GM20431 (cell line): ENCODE measurements around the gene MUCL3.
"Not testable (repeated sequence)": the region's sequence is repeated elsewhere in the genome, so short reads cannot be mapped to it uniquely, and the experiment has no call there.

ENCODE experiments used
- in situ Hi-C: fragments of 300-500 bp; cut with MseI, MboI; formaldehyde crosslinking; loops from one replicate; pipeline ENCODE4 v1.15.0; 2020; ENCODE audit warnings: low sequenced_read_pairs; ENCODE audit not compliant: unreplicated experiment

MUCL3 gene

GRCh38 chr6:30969171-30969570 lies 28.4 kb downstream of the MUCL3 start:
- in situ Hi-C loops: not testable (repeated sequence)

- in situ Hi-C loops: no loop called here
These were observed 30.2 kb downstream of the MUCL3 start for GRCh38 chr6:30970946-30971345.

GRCh38 chr6:30972816-30973215 lies 32.0 kb downstream of the MUCL3 start:
- in situ Hi-C loops: no loop called here

DNA sequence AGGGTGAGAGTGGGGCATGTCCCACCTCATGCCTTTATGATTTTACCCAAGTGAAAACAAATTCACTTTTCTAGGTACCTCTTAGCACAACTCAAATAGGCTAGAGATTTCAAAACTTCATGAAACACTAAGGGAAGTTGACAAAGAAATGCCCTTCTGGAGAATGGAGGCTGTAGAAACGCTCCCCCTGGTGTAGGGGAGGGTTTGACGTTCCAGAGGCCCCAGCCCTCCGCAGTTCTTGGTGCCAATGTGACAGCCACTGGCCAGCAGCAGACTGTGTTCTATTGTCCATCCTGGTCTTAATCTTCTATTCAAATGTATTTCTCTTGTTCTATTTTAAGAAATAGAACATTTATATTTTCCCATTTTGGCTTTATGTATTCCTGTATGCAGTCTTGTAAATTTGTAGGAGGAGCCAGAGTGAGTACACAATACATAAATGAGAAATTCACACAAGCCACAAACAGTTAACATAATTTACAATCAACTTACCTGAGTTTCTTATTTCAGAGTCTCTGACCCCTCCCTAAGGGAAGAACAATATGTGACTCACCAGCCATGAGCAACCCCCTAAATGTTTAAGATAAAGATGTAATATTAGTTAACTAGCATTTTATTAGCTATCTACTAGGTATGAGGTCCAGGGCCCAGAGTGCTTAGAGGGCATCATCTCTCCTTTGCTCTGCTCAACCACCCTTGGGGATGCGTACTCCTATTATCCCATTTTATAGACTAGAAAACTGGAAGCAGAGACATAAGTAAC lies 33.9 kb downstream of the MUCL3 start:
- in situ Hi-C loops: no loop called here

DNA sequence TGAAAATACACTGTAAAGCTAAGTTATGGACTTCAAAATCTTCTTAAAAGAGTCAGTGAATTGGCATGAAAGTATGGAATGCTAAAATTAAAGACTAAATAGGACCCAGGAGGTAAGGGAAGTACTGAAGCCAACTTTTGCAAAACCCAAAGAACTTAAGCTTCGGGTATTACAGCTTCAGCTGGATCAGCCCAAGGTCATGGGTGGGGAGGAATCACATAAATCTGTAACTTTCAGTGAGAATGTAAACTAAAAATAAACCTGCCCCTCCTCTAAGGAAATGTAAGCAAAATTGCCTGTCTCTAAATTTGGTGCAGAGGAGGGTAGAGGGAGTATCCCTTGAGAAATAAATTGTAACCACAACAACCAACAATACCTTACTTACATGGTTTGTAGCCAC lies 38.4 kb downstream of the MUCL3 start:
- in situ Hi-C loops: no loop called here

DNA sequence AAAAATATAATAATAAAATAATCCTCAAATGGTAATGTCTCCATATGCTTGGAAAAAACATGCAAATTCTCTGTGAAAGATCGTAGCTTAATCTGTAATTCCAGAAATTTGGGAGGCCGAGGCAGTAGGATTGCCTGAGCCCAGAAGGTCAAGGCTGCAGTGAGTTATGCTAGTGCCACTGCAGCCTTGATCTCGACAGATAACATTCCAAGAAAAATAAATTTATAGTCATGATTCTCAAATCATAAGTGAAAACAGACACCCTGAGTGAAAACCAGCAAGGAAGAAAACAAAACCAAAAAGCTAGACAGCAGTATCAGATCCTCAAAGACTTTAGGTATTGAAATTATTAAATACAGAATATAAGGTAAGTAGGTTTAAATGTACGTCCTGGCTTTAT lies 38.9 kb downstream of the MUCL3 start:
- in situ Hi-C loops: no loop called here

- in situ Hi-C loops: no loop called here
These were observed 41.4 kb downstream of the MUCL3 start for GRCh38 chr6:30981942-30982772.

DNA sequence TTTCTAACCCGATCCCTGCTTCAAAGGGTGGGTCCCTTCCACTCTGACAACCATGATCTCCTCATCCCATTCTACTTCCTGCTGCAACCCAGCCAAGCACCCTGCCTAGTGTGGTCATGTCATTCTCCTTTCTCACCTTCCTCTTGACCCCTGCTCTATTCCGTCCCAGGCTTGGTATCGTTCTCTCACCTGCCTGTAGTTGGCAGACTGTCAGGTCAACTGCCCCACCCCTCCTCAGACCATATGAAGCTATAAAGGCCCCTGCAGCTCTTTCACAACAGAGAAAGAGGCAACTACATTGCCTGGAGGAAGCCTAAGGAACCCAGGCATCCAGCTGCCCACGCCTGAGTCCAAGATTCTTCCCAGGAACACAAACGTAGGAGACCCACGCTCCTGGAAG lies 42.7 kb downstream of the MUCL3 start, which contains the start of gene MUC21:
Gene MUC21 (plus strand): TSS at position 280 of the 400 bp plus-strand sequence. CDS start 241 bp downstream, outside the sequence.
- in situ Hi-C loops: no loop called here

DNA sequence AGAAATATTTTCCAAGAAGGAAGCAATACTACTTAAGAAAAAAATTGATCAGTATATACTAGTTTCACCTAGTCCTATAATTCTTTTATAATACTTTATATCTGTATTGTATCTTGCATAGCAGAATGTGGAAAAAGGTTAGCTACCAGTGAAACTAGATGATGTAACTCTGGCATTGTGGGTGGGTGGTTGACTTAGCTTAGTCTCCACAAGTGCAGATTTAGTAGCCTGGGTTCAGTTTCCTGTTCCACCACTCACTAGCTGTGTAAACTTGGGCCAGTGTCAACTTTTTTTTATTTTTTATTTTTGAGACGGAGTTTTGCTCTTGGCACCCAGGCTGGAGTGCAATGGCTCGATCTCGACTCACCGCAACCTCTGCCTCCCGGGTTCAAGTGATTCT lies 44.7 kb downstream of the MUCL3 start:
- in situ Hi-C loops: no loop called here

DNA sequence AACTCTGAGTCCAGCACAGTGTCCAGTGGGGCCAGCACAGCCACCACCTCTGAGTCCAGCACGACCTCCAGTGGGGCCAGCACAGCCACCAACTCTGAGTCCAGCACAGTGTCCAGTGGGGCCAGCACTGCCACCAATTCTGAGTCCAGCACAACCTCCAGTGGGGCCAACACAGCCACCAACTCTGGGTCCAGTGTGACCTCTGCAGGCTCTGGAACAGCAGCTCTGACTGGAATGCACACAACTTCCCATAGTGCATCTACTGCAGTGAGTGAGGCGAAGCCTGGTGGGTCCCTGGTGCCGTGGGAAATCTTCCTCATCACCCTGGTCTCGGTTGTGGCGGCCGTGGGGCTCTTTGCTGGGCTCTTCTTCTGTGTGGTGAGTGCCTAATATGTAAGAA lies 46.5 kb downstream of the MUCL3 start:
- in situ Hi-C loops: no loop called here

- in situ Hi-C loops: no loop called here
These were observed 47.5 kb downstream of the MUCL3 start for GRCh38 chr6:30988209-30988825.

GRCh38 chr6:30990422-30991086 lies 49.8 kb downstream of the MUCL3 start:
- in situ Hi-C loops: no loop called here

GRCh38 chr6:30991891-30992290 lies 51.1 kb downstream of the MUCL3 start:
- in situ Hi-C loops: no loop called here

DNA sequence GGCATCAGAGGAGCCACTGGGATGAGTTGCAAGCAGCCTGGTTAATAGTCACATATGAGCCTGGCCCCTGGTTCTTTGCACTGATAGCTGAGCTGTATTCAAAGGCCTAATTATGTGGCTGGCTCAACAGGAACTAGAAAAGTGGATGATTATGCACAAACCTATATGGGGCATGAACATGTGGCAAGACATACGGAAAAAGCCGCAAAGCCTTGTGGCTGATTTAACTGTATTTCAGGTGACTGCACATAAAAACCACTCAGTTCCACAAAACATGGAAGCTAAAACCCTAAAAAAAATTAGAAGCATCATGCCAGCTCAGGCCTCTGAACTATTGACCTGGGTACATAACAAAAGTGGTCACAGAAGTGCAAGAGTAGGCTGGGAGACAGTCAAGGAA lies 56.5 kb downstream of the MUCL3 start:
- in situ Hi-C loops: no loop called here

- in situ Hi-C loops: no loop called here
These were observed 58.0 kb downstream of the MUCL3 start for GRCh38 chr6:30998785-30999184.

DNA sequence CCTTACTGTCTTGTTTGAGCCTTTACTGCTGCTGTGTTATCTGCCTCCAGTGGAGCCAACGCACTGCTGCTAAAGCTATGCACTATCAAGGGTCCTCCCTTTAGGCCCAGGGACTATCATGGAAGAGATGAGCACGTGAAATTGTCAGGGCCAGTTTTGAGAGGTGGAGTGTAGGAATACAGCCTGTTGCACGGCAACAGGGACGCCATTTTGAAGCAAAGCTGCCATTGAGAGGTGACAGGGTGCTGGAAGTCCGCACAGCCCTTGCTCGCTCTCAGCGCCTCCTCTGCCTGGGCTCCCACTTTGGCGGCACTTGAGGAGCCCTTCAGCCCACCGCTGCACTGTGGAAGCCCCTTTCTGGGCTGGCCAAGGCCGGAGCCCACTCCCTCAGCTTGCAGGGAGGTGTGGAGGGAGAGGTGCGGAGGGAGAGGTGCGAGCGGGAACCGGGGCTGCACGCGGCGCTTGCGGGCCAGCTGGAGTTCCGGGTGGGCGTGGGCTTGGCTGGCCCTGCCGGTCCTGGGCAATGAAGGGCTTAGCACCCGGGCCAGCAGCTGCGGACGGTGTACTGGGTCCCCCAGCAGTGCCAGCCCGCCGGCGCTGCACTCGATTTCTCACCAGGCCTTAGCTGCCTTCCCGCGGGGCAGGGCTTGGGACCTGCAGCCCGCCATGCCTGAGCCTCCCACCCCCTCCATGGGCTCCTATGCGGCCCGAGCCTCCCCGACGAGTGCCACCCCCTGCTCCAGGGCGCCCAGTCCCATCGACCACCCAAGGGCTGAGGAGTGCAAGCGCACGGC lies 59.5 kb downstream of the MUCL3 start:
- in situ Hi-C loops: not testable (repeated sequence)

- in situ Hi-C loops: no loop called here
These were observed 60.6 kb downstream of the MUCL3 start for GRCh38 chr6:31001281-31001888.

DNA sequence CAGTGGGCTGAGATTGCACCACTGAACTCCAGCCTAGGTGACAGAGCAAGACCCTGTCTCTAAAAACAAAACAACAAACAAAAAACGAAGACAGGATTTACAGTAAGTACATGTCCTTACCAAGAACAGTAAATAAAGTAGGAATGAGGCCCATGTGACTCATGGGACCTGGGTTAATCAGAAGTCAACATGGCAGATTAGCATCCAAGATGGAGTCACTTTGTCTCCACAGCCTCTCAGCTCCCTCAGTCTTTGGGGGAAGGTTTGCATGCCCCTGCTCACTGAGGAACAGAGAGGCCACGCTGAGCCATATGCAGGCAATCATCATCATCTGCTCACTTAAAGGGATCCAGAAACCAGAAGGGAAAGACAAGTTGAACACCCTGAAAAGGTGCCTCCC lies 61.7 kb downstream of the MUCL3 start:
- in situ Hi-C loops: no loop called here
